Measurements from ENCODE around the gene IDI2. TPM values are rescaled to one million over a fixed set of nuclear protein-coding genes. Genes with fewer than 3 reads are reported as not detected.
"Not testable (repeated sequence)": the region's sequence is repeated elsewhere in the genome, so short reads cannot be mapped to it uniquely, and the experiment has no call there.

The IDI2 gene
- total RNA-seq, 2 experiments from 2014 or later: not detected

GRCh38 chr10:1020460-1020859, 5.2 kb downstream of the IDI2 start:
- Mint-ChIP-seq H3K9me3 (no peaks in the 10 kb centered on the region), H3K27ac (no peak overlapping the region), H3K4me1 (ENCODE audit: low read depth) (no peaks in the 10 kb centered on the region), H3K27me3 (no peaks in the 10 kb centered on the region), H3K36me3 (ENCODE audit: low read depth) (peaks cover 55% of the 10 kb centered on the region), H3K4me3 (no peak overlapping the region)
- DNase-seq (no peak), ATAC-seq (no peak)
- CTCF ChIA-PET: no interaction called here
- no peak for TF ChIP-seq CTCF (IDR thresholded peaks at IDR 0.05)
- intact Hi-C loops (cut with micrococcal nuclease): no loop called here
- POLR2A ChIA-PET: interaction anchor here (1.9 kb wide), 2 partner anchors 17 kb away, joined by 4 to 9 read pairs; no protein-coding TSS in a partner anchor

GRCh38 chr10:1019362-1019761, 6.3 kb downstream of the IDI2 start:
- Mint-ChIP-seq H3K4me1 (ENCODE audit: low read depth) (no peaks in the 10 kb centered on the region), H3K27ac (peak overlapping the region; percentile 65), H3K4me3 (no peak overlapping the region), H3K27me3 (no peaks in the 10 kb centered on the region), H3K36me3 (ENCODE audit: low read depth) (peaks cover 56% of the 10 kb centered on the region), H3K9me3 (no peaks in the 10 kb centered on the region)
- CTCF ChIA-PET: no interaction called here
- intact Hi-C loops (cut with micrococcal nuclease): no loop called here
- POLR2A ChIA-PET: interaction anchor here (0.9 to 1.9 kb wide), 3 partner anchors 10 to 16 kb away, joined by 3 to 9 read pairs (median 3); no protein-coding TSS in a partner anchor
- no peak for DNase-seq
- TF ChIP-seq CTCF (IDR thresholded peaks at IDR 0.05): no peak
- no peak for ATAC-seq

- no peak overlapping the region for H3K27ac Mint-ChIP-seq
- intact Hi-C loops (cut with micrococcal nuclease): no loop called here
- no peak for DNase-seq
- no peak for TF ChIP-seq CTCF (IDR thresholded peaks at IDR 0.05)
- H3K4me1 Mint-ChIP-seq (ENCODE audit: low read depth): no peaks in the 10 kb centered on the region
- H3K9me3 Mint-ChIP-seq: no peaks in the 10 kb centered on the region
- H3K36me3 Mint-ChIP-seq (ENCODE audit: low read depth): peaks cover 72% of the 10 kb centered on the region
- H3K4me3 Mint-ChIP-seq: no peak overlapping the region
- no peak for ATAC-seq
- POLR2A ChIA-PET: interaction anchor here (0.9 to 3.0 kb wide), 3 partner anchors 11 to 20 kb away, joined by 3 to 13 read pairs (median 4); no protein-coding TSS in a partner anchor
- CTCF ChIA-PET: interaction anchor here (1.2 kb wide), 1 partner anchor 18 kb away, joined by 3 read pairs; no protein-coding TSS in a partner anchor
- H3K27me3 Mint-ChIP-seq: no peaks in the 10 kb centered on the region
Measured at GRCh38 chr10:1015688-1016087, 10.0 kb downstream of the IDI2 start.

- ATAC-seq (no peak), DNase-seq (no peak)
- Mint-ChIP-seq H3K4me1 (ENCODE audit: low read depth) (peaks cover 14% of the 10 kb centered on the region), H3K27me3 (no peaks in the 10 kb centered on the region), H3K36me3 (ENCODE audit: low read depth) (peaks cover 70% of the 10 kb centered on the region), H3K4me3 (no peak overlapping the region), H3K27ac (no peak overlapping the region), H3K9me3 (no peaks in the 10 kb centered on the region)
- no peak for TF ChIP-seq CTCF (IDR thresholded peaks at IDR 0.05)
- CTCF ChIA-PET: interaction anchor here (1.0 kb wide), 1 partner anchor 8 kb away, joined by 3 read pairs; no protein-coding TSS in a partner anchor
- POLR2A ChIA-PET: interaction anchor here (1.1 to 2.9 kb wide), 4 partner anchors 11 to 21 kb away, joined by 3 to 8 read pairs (median 4); no protein-coding TSS in a partner anchor
- intact Hi-C loops (cut with micrococcal nuclease): no loop called here
Measured at GRCh38 chr10:1011696-1012095, 14.0 kb downstream of the IDI2 start.

GRCh38 chr10:1010703-1011102, 15.0 kb downstream of the IDI2 start:
- intact Hi-C loops (cut with micrococcal nuclease): no loop called here
- TF ChIP-seq CTCF (IDR thresholded peaks at IDR 0.05): no peak
- ATAC-seq (no peak), DNase-seq (no peak)
- Mint-ChIP-seq H3K4me1 (ENCODE audit: low read depth) (peaks cover 14% of the 10 kb centered on the region), H3K27ac (no peak overlapping the region), H3K27me3 (no peaks in the 10 kb centered on the region), H3K9me3 (no peaks in the 10 kb centered on the region), H3K36me3 (ENCODE audit: low read depth) (peaks cover 70% of the 10 kb centered on the region), H3K4me3 (no peak overlapping the region)
- ChIA-PET POLR2A (interaction anchor here (1.1 to 2.9 kb wide), 2 partner anchors 16 to 22 kb away, joined by 3 to 8 read pairs; no protein-coding TSS in a partner anchor), CTCF (no interaction called here)

GRCh38 chr10:1009947-1010346, 15.7 kb downstream of the IDI2 start:
- peaks cover 14% of the 10 kb centered on the region for H3K4me1 Mint-ChIP-seq (ENCODE audit: low read depth)
- intact Hi-C loops (cut with micrococcal nuclease); H3K27me3 Mint-ChIP-seq; CTCF ChIA-PET; H3K4me3 Mint-ChIP-seq; DNase-seq; H3K9me3 Mint-ChIP-seq: not testable (repeated sequence)
- ATAC-seq: peak; percentile 37
- H3K36me3 Mint-ChIP-seq (ENCODE audit: low read depth): peaks cover 73% of the 10 kb centered on the region
- H3K27ac Mint-ChIP-seq: peak overlapping the region; percentile 83
- POLR2A ChIA-PET: interaction anchor here (1.2 to 2.9 kb wide), 3 partner anchors 9 to 16 kb away, joined by 3 to 10 read pairs (median 8); no protein-coding TSS in a partner anchor
